ENCODE measurements around the gene ACSF3.

Gene ACSF3

DNA sequence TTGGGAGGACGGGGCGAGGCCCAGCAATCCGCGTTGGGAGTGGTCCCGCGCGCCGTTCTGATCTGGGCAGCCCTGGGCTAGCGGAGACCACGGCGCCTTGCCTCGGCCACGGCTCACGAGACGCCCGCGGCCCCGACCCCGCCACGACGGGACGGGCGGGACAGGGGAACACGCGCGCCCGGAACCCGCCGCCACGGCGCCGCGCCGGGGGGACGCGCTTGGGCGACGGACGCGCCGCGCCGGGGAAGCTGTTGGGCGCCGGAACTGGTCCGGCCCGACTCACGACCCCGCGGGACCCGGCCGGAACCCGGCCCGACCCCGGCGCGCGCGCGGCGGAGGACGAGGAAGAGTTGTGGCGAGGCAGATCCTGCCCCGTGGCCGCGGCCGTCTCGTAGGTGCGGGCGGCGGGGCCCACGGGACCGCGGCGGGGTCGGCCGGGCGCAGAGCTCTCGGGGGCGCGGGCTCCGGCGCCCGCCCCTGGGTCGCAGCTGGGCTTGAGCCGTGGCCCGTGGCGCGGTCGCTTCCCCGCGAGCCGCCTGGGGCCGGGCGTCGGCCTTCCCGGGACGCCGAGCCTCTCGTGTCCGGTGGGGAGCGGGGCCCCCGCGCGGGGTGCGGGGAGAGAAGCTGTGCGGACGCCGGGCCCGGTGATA, at the start of gene ACSF3:
ACSF3 (plus strand) TSS at position 251 of the 650 bp plus-strand sequence. CDS start 6,830 bp downstream, outside the sequence.
- ChIA-PET CTCF (interaction anchor here (1.0 to 1.1 kb wide), 2 partner anchors 124 to 236 kb away, joined by 3 read pairs; partner anchors contain the start of gene ZNF778), POLR2A (interaction anchor here (1.0 to 1.3 kb wide), 2 partner anchors 11 to 282 kb away, joined by 3 read pairs; partner anchors contain the start of gene APRT)
- TF ChIP-seq CTCF (IDR thresholded peaks at IDR 0.05; ENCODE audit: insufficient read depth, low read length, missing control alignments), result no peak
- peak within 1 kb of the TSS; percentile 71 for H3K4me3 ChIP-seq (ENCODE audit: low read depth, low read length)
- no peak for DNase-seq (ENCODE audit: low read depth, low spot score)

- ChIA-PET POLR2A (no interaction called here), CTCF (no interaction called here)
- H3K4me3 ChIP-seq (ENCODE audit: low read depth, low read length), result no peak overlapping the region
- TF ChIP-seq CTCF (IDR thresholded peaks at IDR 0.05; ENCODE audit: insufficient read depth, low read length, missing control alignments), result no peak
- no peak for DNase-seq (ENCODE audit: low read depth, low spot score)
These were observed 49.1 kb upstream of the ACSF3 start for GRCh38 chr16:89044418-89045180.

GRCh38 chr16:89045181-89045815, 48.4 kb upstream of the ACSF3 start:
- H3K4me3 ChIP-seq (ENCODE audit: low read depth, low read length), result no peak overlapping the region
- TF ChIP-seq CTCF (IDR thresholded peaks at IDR 0.05; ENCODE audit: insufficient read depth, low read length, missing control alignments), result no peak
- ChIA-PET POLR2A (no interaction called here), CTCF (no interaction called here)
- no peak for DNase-seq (ENCODE audit: low read depth, low spot score)

GRCh38 chr16:89045881-89046280, 47.8 kb upstream of the ACSF3 start:
- POLR2A ChIA-PET, result no interaction called here
- TF ChIP-seq CTCF (IDR thresholded peaks at IDR 0.05; ENCODE audit: insufficient read depth, low read length, missing control alignments), result no peak
- no peak overlapping the region for H3K4me3 ChIP-seq (ENCODE audit: low read depth, low read length)
- CTCF ChIA-PET, result no interaction called here
- DNase-seq (ENCODE audit: low read depth, low spot score), result no peak

GRCh38 chr16:89046491-89046890, 47.2 kb upstream of the ACSF3 start:
- TF ChIP-seq CTCF (IDR thresholded peaks at IDR 0.05; ENCODE audit: insufficient read depth, low read length, missing control alignments), result no peak
- ChIA-PET POLR2A (no interaction called here), CTCF (no interaction called here)
- H3K4me3 ChIP-seq (ENCODE audit: low read depth, low read length), result no peak overlapping the region
- DNase-seq (ENCODE audit: low read depth, low spot score), result no peak

Data from AG04449 (cell line).